ENCODE results near the gene KCNT1.

- TF ChIP-seq MYC (IDR thresholded peaks at IDR 0.05; ENCODE audit: borderline replicate concordance, low read length) (no peak), RFX5 (IDR thresholded peaks at IDR 0.05) (no peak), ATOH8 (CRISPR knock-in tag; IDR thresholded peaks at IDR 0.05; ENCODE audit: low read depth) (no peak), POLR2A (IDR thresholded peaks at IDR 0.05; ENCODE audit: low read length) (no peak), RARB (CRISPR knock-in tag; IDR thresholded peaks at IDR 0.05) (no peak), KDM1A (IDR thresholded peaks at IDR 0.05; ENCODE audit: low read depth) (no peak), NFE2L2 (conservative IDR thresholded peaks at IDR 0.05; ENCODE audit: low read length) (no peak), SMC3 (IDR thresholded peaks at IDR 0.05) (no peak), JUNB (IDR thresholded peaks at IDR 0.05) (no peak), CHD4 (IDR thresholded peaks at IDR 0.05; ENCODE audit: borderline replicate concordance) (no peak), EP300 (IDR thresholded peaks at IDR 0.05) (no peak)
- TF ChIP-seq, protein P1, sequence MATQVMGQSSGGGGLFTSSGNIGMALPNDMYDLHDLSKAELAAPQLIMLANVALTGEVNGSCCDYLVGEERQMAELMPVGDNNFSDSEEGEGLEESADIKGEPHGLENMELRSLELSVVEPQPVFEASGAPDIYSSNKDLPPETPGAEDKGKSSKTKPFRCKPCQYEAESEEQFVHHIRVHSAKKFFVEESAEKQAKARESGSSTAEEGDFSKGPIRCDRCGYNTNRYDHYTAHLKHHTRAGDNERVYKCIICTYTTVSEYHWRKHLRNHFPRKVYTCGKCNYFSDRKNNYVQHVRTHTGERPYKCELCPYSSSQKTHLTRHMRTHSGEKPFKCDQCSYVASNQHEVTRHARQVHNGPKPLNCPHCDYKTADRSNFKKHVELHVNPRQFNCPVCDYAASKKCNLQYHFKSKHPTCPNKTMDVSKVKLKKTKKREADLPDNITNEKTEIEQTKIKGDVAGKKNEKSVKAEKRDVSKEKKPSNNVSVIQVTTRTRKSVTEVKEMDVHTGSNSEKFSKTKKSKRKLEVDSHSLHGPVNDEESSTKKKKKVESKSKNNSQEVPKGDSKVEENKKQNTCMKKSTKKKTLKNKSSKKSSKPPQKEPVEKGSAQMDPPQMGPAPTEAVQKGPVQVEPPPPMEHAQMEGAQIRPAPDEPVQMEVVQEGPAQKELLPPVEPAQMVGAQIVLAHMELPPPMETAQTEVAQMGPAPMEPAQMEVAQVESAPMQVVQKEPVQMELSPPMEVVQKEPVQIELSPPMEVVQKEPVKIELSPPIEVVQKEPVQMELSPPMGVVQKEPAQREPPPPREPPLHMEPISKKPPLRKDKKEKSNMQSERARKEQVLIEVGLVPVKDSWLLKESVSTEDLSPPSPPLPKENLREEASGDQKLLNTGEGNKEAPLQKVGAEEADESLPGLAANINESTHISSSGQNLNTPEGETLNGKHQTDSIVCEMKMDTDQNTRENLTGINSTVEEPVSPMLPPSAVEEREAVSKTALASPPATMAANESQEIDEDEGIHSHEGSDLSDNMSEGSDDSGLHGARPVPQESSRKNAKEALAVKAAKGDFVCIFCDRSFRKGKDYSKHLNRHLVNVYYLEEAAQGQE (IDR thresholded peaks at IDR 0.05), result no peak
- TF ChIP-seq, protein P2, sequence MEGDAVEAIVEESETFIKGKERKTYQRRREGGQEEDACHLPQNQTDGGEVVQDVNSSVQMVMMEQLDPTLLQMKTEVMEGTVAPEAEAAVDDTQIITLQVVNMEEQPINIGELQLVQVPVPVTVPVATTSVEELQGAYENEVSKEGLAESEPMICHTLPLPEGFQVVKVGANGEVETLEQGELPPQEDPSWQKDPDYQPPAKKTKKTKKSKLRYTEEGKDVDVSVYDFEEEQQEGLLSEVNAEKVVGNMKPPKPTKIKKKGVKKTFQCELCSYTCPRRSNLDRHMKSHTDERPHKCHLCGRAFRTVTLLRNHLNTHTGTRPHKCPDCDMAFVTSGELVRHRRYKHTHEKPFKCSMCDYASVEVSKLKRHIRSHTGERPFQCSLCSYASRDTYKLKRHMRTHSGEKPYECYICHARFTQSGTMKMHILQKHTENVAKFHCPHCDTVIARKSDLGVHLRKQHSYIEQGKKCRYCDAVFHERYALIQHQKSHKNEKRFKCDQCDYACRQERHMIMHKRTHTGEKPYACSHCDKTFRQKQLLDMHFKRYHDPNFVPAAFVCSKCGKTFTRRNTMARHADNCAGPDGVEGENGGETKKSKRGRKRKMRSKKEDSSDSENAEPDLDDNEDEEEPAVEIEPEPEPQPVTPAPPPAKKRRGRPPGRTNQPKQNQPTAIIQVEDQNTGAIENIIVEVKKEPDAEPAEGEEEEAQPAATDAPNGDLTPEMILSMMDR (IDR thresholded peaks at IDR 0.05), result no peak
Observed at GRCh38 chr9:135779571-135779970, 77.6 kb downstream of the KCNT1 start.
